Measurements from ENCODE around the gene PCBP3.
"Not testable (repeated sequence)": the region's sequence is repeated elsewhere in the genome, so short reads cannot be mapped to it uniquely, and the experiment has no call there.

Gene PCBP3

DNA sequence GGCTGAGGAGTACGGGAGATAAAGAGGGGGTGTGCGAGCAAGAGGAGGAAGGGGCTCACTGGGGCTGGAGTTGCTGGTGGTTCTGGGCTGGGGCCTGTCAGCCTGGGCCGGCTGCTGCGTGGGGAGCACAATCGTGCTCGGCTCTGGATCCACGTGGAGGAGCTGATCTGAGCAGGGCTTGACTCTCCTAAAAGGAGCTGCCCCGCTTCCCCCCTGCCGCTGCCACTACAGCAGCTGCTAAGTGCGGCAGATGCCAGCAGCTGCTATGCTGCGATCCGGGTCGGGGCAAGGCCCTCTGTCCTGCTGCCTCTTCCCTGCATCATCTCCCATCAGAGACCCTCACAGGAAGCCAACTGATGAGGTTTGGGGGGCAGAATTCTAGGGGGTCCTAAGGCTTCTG, 165.9 kb downstream of the PCBP3 start:
- DNase-seq (ENCODE audit: low read depth) = no peak

DNA sequence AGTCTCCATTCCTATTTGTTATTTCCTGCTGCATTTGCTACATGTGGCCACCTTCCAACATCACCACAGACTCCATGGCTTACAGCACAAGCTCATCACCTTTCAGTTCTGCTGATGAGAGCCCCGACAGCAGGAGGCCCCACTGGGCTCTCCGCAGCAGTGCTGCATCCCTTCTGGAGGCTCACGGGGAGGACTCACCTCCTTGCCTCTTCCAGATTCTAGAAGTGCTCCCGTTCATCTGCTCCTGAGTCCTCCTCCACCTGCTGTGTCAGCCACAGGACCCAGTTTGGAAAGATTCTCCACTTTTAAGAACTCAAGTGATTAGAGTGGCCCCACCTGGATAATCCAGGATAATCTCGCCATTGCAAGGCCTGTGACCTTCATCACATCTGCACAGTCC, 167.6 kb downstream of the PCBP3 start:
- DNase-seq (ENCODE audit: low read depth) = no peak

- not testable (repeated sequence) for DNase-seq (ENCODE audit: low read depth)
Measured at GRCh38 chr21:45814210-45814940, 170.8 kb downstream of the PCBP3 start.

DNA sequence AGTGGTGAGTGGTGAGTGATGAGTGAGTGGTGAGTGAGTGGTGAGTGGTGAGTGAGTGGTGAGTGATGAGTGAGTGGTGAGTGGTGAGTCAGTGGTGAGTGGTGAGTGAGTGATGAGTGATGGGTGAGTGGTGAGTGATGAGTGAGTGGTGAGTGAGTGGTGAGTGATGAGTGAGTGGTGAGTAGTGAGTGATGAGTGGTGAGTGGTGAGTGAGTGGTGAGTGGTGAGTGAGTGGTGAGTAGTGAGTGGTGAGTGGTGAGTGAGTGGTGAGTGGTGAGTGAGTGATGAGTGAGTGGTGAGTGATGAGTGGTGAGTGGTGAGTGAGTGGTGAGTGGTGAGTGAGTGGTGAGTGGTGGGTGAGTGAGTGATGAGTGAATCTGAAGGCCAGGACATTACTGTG, 172.3 kb downstream of the PCBP3 start:
- DNase-seq (ENCODE audit: low read depth) = not testable (repeated sequence)

- DNase-seq (ENCODE audit: low read depth) = no peak
Measured at GRCh38 chr21:45816794-45817193, 173.3 kb downstream of the PCBP3 start.

GRCh38 chr21:45817345-45817744, 173.8 kb downstream of the PCBP3 start:
- no peak for DNase-seq (ENCODE audit: low read depth)

DNA sequence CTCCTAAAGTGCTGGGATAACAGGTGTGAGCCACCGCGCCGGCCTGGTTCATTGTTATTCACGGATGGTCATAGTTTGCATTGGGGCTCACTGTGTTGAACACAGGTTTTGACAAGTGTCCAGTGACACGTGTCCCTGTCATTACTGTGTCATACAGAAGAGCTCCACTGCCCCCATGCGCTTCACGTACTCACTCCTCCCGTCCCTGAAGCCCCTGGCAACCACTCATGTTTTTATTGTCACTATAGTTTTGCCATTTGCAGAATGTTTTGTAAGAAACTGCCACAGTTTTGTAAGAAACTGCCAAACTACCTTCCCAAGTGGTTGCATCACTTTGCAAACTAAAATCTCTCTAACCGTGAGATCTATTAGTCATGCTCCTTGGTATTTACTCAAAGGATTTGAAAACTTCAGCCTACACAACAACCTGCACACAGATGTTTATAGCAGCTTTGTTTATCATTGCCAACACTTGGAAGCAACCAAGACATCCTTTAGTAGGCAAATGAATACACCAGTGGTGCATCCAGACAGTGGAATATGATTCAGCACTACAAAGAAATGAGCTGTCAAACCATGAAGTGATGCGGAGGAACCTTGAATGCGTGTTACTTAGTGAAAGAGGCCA, 174.9 kb downstream of the PCBP3 start:
- DNase-seq (ENCODE audit: low read depth) = no peak

DNA sequence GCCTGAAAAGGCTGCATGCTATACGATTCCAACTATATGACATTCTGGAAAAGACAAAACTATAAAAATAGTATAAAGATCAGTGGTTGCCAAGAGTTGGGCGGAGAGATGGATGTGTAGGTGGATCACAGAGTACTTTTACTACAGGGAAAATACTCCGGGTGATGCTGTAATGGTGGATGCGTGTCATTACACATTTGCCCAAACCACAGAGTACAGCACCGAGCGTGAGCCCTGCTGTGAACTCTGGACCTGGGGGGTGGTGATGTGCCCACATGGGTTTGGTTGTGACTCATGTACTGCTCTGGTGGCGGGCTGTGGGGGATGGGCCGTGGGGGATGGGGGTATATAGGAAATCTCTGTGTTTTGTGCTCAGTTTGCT, 175.4 kb downstream of the PCBP3 start:
- DNase-seq (ENCODE audit: low read depth) = peak; percentile 52

- DNase-seq (ENCODE audit: low read depth) = no peak
Measured at GRCh38 chr21:45819478-45820170, 176.1 kb downstream of the PCBP3 start.

GRCh38 chr21:45820171-45821091, 176.9 kb downstream of the PCBP3 start:
- DNase-seq (ENCODE audit: low read depth) = peak; percentile 57

- no peak for DNase-seq (ENCODE audit: low read depth)
Measured at GRCh38 chr21:45821315-45821962, 177.9 kb downstream of the PCBP3 start.

DNA sequence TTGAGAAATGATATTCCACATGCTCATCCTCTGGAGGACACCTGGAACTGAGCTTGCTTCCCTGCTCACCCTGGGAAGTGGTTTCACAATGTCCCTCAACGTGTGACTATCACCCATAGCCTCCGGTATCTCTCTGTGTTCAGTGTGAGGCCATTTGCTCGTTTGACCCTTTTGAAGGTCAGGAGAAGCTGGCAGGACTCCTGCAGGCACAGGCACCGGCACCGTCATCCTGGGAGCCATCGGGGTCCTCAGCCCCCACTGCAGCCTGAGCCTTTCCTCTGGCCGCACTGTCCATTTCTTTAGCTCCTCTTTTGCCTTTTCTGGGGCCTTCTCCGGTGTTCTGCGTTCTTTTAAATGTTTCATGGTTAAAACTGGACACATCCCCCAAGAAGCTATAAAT, 178.5 kb downstream of the PCBP3 start:
- DNase-seq (ENCODE audit: low read depth) = no peak

DNA sequence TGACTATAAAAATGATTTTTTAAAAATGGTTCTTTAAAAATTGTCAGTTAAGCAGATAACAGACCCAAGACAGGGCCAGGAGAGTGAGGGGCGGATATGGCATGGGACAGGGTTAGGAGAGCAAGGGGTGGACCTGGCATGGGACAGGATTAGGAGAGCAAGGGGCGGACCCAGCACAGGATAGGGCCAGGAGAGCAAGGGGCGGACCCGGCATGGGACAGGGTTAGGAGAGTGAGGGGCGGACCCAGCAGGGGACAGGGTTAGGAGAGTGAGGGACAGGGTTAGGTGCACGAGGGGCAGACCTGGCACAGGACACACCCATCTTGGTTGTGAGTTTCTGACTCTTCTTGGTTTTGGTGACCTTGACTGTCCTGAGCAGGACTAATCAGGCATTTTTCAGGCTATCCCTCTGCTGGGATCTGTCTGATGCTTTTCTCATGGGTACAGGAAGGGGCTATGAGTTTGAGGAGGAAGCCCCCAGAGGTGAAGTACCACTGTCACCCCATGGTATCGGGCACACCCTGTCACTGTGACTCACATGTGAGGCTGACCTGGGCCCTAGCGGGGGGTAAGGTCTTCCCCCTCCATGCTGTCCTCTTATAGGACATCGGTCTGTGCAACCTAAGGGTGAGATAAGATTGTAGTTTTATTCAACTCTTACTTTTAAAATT, 179.0 kb downstream of the PCBP3 start:
- no peak for DNase-seq (ENCODE audit: low read depth)

- no peak for DNase-seq (ENCODE audit: low read depth)
Measured at GRCh38 chr21:45823100-45823681, 179.7 kb downstream of the PCBP3 start.

GRCh38 chr21:45824546-45825215, 181.2 kb downstream of the PCBP3 start:
- DNase-seq (ENCODE audit: low read depth) = no peak

GRCh38 chr21:45825219-45825618, 181.7 kb downstream of the PCBP3 start:
- DNase-seq (ENCODE audit: low read depth) = no peak

GRCh38 chr21:45826676-45827301, 183.3 kb downstream of the PCBP3 start:
- no peak for DNase-seq (ENCODE audit: low read depth)

DNA sequence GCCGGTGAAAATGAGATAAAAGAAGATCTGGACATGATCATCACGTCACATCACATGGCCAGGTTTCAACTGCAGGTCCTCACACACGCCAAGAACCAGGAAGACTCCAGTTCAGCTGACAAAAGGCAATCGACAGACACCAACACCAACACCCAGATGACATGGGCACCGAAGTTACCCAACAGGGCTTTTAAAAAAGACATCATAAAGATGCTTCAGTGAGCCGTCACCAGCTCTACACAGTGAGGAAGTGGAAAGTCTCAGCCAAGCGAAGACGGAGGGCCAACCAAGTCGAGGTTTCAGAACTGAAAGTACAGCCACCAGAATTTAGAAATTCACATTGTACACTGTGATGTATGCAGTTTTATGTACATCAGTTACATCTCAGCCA, 183.8 kb downstream of the PCBP3 start:
- DNase-seq (ENCODE audit: low read depth) = no peak

DNA sequence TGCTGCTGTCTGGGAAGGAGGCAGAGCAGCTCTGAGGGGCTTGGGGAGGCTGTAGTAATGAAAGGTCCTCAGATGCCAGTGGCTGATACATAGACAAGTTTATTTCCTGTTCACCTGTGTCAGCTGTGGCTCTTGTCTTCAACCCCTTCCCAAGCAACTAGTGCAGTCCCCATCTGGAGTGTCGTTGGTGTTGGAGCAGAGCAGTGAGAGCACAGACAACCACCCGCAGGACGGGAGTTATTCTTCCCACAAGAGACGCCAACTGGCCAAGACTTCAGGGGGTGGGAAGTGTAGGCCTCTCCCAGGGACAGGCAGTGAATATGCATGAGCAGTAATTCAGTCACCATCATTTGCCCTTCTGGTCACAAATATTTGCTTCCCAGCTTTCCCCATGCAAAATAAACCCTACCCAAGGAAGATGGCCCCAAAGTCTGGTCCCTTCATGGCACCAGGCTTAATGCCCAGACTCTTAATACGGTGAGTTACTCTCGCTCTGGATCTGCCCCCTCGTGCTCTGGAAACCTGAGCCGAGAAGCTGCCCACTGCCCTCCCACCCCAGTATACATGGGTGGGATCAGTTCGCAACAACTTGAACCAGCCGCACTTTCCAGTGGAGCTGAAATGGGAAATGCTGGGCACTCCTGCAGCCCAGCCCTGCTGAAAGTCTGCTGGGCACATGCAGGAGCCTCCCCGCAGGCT, 184.5 kb downstream of the PCBP3 start:
- no peak for DNase-seq (ENCODE audit: low read depth)

All from stimulated activated CD8-positive, alpha-beta memory T cell treated with anti-CD3 and anti-CD28 coated beads, Interleukin-15, amount 100 ng/mL, for 24 hours (primary cell).